Heart left ventricle (tissue), 13 donors: ENCODE results near the gene LRBA.

ENCODE experiments used
- CTCF ChIP-seq, 12 donors: fragments of 200-600 bp; sonication (generic) in 4 of 12; IDR thresholded peaks; one replicate each; pipeline versions ENCODE4 v1.5.0 to v1.8.0; 2018 to 2022; ENCODE audit warnings: antibody characterized with exemption in 12 of 12, mild to moderate bottlenecking in 5 of 12
- POLR2A ChIP-seq, 2 donors: fragments of 450-650 bp; IDR thresholded peaks; one replicate each; pipeline ENCODE4 v1.6.1; 2017; ENCODE audit warnings: antibody characterized with exemption in 2 of 2, mild to moderate bottlenecking in 2 of 2, moderate library complexity in 2 of 2
- donor health status: ischemic (EF 13 %, LVEDD 7.1; RV severe dilation, severe dysfunction).
- donor health status: DM: no; HTN: yes; CAD: no.
- donor health status: DM: no; HTN: no; CAD: no.
- donor health status: ischemic (EF 25% LVEDD 6.9; RV normal size, moderate dysfunction).
- donor health status: ischemic (EF 25% LVEDD 5.7; RV mildly dilated, moderate dysfunction).
- donor health status: ischemic (EF 35%, LVEDD 5.7; RV mildly dilated, moderate dysfunction).
- donor health status: nonischemic (EF 11% LVEDD 7.7; RV severe dilation, severe dysfunction).
- donor health status: DM: yes; HTN: yes; CAD: no.
- donor health status: PGD.
- donor health status: ischemic (EF 29% LVEDD 5.4; RV normal size, mild dysfunction).
- donor health status: nonischemic (EF 23%, LVEDD 6.1; RV moderate dilation, normal function).

GRCh38 chr4:150401083-150401687 lies 613.9 kb downstream of the LRBA start:
- no peak for TF ChIP-seq CTCF (IDR thresholded peaks at IDR 0.05)
- TF ChIP-seq POLR2A (IDR thresholded peaks at IDR 0.05) = no peak
